ENCODE measurements around the gene ACTL7B.
"Not testable (repeated sequence)": the region's sequence is repeated elsewhere in the genome, so short reads cannot be mapped to it uniquely, and the experiment has no call there.

ACTL7B gene

DNA sequence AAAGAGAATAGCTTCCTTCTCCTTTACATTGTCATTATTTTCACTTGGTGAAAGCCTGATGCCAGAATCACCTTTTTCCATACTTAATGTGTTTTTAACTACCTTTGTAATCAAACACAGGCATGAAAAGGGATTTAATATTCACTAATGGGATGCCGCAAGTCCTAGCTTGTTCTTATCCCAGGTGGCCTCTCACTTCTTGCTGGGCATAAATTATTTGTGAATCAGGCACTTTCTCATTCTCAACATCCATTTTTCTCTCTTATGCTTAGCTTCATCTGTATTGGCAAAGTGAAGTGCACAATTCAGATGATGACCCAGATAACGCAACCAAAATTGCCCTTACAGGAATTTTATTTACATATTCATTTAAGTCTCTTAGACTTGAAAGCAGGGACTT, 10.9 kb downstream of the ACTL7B start:
- Histone ChIP-seq H3K9me3 (ENCODE audit: control insufficient read depth, insufficient read depth, low read length) (no peaks in the 10 kb centered on the region), H3K36me3 (ENCODE audit: control insufficient read depth, low read length) (no peaks in the 10 kb centered on the region), H3K27me3 (ENCODE audit: control insufficient read depth, low read length) (0 out of 2 replicates have a peak, but pooled peaks cover 3% of the 10 kb centered on the region), H3K9me2 (replicated peaks; ENCODE audit: control insufficient read depth, low read length) (no peaks in the 10 kb centered on the region), H4K20me1 (ENCODE audit: control insufficient read depth, insufficient read depth, low read depth, low read length) (no peaks in the 10 kb centered on the region), H3K79me2 (ENCODE audit: control insufficient read depth, low read length) (no peaks in the 10 kb centered on the region), H3K4me1 (ENCODE audit: control insufficient read depth, low read length) (no peaks in the 10 kb centered on the region), H3F3A (ENCODE audit: control insufficient read depth, insufficient read depth) (no peaks in the 10 kb centered on the region), H3K27ac (ENCODE audit: low read depth, low read length) (no peak overlapping the region), H3K4me3 (ENCODE audit: low read length) (no peak overlapping the region), H3K4me2 (ENCODE audit: low read length) (no peak overlapping the region)
- TF ChIP-seq, protein P1, sequence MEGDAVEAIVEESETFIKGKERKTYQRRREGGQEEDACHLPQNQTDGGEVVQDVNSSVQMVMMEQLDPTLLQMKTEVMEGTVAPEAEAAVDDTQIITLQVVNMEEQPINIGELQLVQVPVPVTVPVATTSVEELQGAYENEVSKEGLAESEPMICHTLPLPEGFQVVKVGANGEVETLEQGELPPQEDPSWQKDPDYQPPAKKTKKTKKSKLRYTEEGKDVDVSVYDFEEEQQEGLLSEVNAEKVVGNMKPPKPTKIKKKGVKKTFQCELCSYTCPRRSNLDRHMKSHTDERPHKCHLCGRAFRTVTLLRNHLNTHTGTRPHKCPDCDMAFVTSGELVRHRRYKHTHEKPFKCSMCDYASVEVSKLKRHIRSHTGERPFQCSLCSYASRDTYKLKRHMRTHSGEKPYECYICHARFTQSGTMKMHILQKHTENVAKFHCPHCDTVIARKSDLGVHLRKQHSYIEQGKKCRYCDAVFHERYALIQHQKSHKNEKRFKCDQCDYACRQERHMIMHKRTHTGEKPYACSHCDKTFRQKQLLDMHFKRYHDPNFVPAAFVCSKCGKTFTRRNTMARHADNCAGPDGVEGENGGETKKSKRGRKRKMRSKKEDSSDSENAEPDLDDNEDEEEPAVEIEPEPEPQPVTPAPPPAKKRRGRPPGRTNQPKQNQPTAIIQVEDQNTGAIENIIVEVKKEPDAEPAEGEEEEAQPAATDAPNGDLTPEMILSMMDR (IDR thresholded peaks at IDR 0.05; ENCODE audit: low read depth, low read length, poor library complexity, severe bottlenecking): no peak
- no peak for TF ChIP-seq EZH2phosphoT487 (IDR thresholded peaks at IDR 0.05; ENCODE audit: borderline replicate concordance, low read length)

DNA sequence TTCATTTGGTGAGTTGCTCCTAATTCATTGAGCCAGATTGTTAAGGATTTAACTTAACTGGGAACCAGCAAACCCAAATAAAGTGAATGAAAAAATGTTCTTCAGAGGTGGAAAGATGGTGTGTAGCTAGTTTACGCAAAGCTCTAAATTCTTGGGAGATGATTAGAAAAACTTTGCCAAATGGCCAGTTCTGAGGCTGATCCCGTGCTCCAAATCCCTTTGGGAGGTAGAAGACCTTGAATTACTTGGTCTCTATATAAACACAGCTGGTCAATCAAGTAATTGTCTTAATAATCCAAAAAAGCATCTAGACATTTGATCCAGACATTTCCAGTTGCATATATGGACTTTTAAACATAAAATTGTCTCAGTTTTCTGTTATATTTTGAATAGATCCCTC, 11.4 kb downstream of the ACTL7B start:
- Histone ChIP-seq H3K27me3 (ENCODE audit: control insufficient read depth, low read length) (0 out of 2 replicates have a peak, but pooled peaks cover 3% of the 10 kb centered on the region), H3K79me2 (ENCODE audit: control insufficient read depth, low read length) (no peaks in the 10 kb centered on the region), H3F3A (ENCODE audit: control insufficient read depth, insufficient read depth) (no peaks in the 10 kb centered on the region), H3K36me3 (ENCODE audit: control insufficient read depth, low read length) (no peaks in the 10 kb centered on the region), H3K4me1 (ENCODE audit: control insufficient read depth, low read length) (no peaks in the 10 kb centered on the region), H3K4me3 (ENCODE audit: low read length) (no peak overlapping the region), H3K4me2 (ENCODE audit: low read length) (no peak overlapping the region), H4K20me1 (ENCODE audit: control insufficient read depth, insufficient read depth, low read depth, low read length) (no peaks in the 10 kb centered on the region), H3K9me3 (ENCODE audit: control insufficient read depth, insufficient read depth, low read length) (no peaks in the 10 kb centered on the region), H3K27ac (ENCODE audit: low read depth, low read length) (no peak overlapping the region), H3K9me2 (replicated peaks; ENCODE audit: control insufficient read depth, low read length) (no peaks in the 10 kb centered on the region)
- TF ChIP-seq, protein P1 (IDR thresholded peaks at IDR 0.05; ENCODE audit: low read depth, low read length, poor library complexity, severe bottlenecking): no peak
- no peak for TF ChIP-seq EZH2phosphoT487 (IDR thresholded peaks at IDR 0.05; ENCODE audit: borderline replicate concordance, low read length)

DNA sequence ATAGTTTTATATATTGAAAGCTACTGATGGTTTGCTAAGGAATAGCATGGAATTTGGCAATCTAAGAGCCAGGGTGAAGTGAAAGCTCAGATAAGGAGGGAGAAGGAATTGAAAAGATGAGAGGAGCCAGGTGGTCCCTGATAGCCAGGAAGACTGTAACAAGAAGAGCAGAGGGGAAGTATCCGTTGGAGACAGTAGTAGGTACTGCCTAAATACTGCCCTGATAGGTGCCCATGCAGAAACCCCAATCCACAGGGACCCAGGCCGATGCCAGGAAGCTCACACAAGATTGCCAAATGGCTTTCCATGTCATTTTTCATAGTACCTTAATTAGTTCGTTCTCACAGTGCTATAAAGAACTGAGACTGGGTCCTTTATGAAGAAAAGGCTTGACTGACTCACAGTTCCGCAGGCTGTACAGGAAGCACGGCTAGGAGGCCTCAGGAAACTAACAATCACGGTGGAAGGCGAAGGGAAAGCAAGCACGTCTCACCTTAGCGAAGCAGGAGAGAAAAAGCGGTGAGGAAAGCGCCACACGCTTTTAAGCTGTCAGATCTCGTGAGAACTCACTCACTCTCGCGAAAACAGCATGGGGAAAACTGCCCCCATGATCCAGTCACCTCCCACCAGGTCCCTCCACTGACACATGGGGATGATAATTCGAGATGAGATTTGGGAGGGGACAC, 13.0 kb downstream of the ACTL7B start:
- Histone ChIP-seq H3F3A (ENCODE audit: control insufficient read depth, insufficient read depth) (no peaks in the 10 kb centered on the region), H3K9me3 (ENCODE audit: control insufficient read depth, insufficient read depth, low read length) (no peaks in the 10 kb centered on the region), H3K4me1 (ENCODE audit: control insufficient read depth, low read length) (no peaks in the 10 kb centered on the region), H3K4me3 (ENCODE audit: low read length) (no peak overlapping the region), H3K27me3 (ENCODE audit: control insufficient read depth, low read length) (0 out of 2 replicates have a peak, but pooled peaks cover 3% of the 10 kb centered on the region), H3K36me3 (ENCODE audit: control insufficient read depth, low read length) (no peaks in the 10 kb centered on the region), H3K4me2 (ENCODE audit: low read length) (no peak overlapping the region), H3K79me2 (ENCODE audit: control insufficient read depth, low read length) (no peaks in the 10 kb centered on the region), H3K27ac (ENCODE audit: low read depth, low read length) (no peak overlapping the region), H3K9me2 (replicated peaks; ENCODE audit: control insufficient read depth, low read length) (no peaks in the 10 kb centered on the region), H4K20me1 (ENCODE audit: control insufficient read depth, insufficient read depth, low read depth, low read length) (no peaks in the 10 kb centered on the region)
- no peak for TF ChIP-seq EZH2phosphoT487 (IDR thresholded peaks at IDR 0.05; ENCODE audit: borderline replicate concordance, low read length)
- TF ChIP-seq, protein P1 (IDR thresholded peaks at IDR 0.05; ENCODE audit: low read depth, low read length, poor library complexity, severe bottlenecking): no peak

DNA sequence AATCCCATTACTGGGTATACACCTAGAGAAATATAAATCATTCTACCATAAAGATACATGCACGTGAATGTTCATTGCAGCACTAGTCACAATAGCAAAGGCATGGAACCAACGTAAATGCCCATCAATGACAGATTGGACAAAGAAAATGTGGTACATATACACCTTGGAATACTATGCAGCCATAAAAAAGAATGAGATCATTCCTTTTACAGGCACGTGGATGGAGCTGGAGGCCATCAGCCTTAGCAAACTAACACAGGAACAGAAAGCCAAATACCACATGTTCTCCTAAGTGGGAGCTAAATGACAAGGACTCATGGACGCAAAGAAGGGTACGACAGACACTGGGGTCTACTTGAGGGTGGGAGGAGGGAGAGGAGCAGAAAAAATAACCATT, 16.2 kb downstream of the ACTL7B start:
- not testable (repeated sequence) for H3K27me3 ChIP-seq (ENCODE audit: control insufficient read depth, low read length); H3K4me3 ChIP-seq (ENCODE audit: low read length); H3K27ac ChIP-seq (ENCODE audit: low read depth, low read length); H4K20me1 ChIP-seq (ENCODE audit: control insufficient read depth, insufficient read depth, low read depth, low read length); H3K4me1 ChIP-seq (ENCODE audit: control insufficient read depth, low read length); H3K36me3 ChIP-seq (ENCODE audit: control insufficient read depth, low read length); H3F3A ChIP-seq (ENCODE audit: control insufficient read depth, insufficient read depth); H3K9me2 ChIP-seq (replicated peaks; ENCODE audit: control insufficient read depth, low read length); H3K4me2 ChIP-seq (ENCODE audit: low read length); H3K79me2 ChIP-seq (ENCODE audit: control insufficient read depth, low read length); H3K9me3 ChIP-seq (ENCODE audit: control insufficient read depth, insufficient read depth, low read length)
